HG02938 (cell line): Measurements from ENCODE around the gene SATB1.

Source experiments
- ATAC-seq: cut with Tn5 transposase; IDR thresholded peaks from one replicate; pipeline ENCODE4 v1.9.1; 2021; ENCODE audit warnings: mild to moderate bottlenecking, moderate library complexity; ENCODE audit not compliant: unreplicated experiment

SATB1 gene

GRCh38 chr3:18402239-18402799 lies 22.8 kb downstream of the SATB1 start:
- no peak for ATAC-seq

GRCh38 chr3:18401300-18401961 lies 23.7 kb downstream of the SATB1 start:
- no peak for ATAC-seq

- no peak for ATAC-seq
Observed at GRCh38 chr3:18398448-18398847, 26.7 kb downstream of the SATB1 start.

GRCh38 chr3:18396428-18396827 lies 28.7 kb downstream of the SATB1 start:
- no peak for ATAC-seq

GRCh38 chr3:18394384-18394995 lies 30.6 kb downstream of the SATB1 start:
- ATAC-seq = no peak

- no peak for ATAC-seq
Observed at GRCh38 chr3:18393906-18394305, 31.2 kb downstream of the SATB1 start.

- no peak for ATAC-seq
Observed at GRCh38 chr3:18390024-18390660, 35.0 kb downstream of the SATB1 start.

- ATAC-seq = no peak
Observed at GRCh38 chr3:18389108-18389733, 35.9 kb downstream of the SATB1 start.

GRCh38 chr3:18386274-18386890 lies 38.8 kb downstream of the SATB1 start:
- no peak for ATAC-seq

- ATAC-seq = no peak
Observed at GRCh38 chr3:18385706-18386105, 39.4 kb downstream of the SATB1 start.

- no peak for ATAC-seq
Observed at GRCh38 chr3:18382760-18383369, 42.3 kb downstream of the SATB1 start.

- no peak for ATAC-seq
Observed at GRCh38 chr3:18379647-18380046, 45.5 kb downstream of the SATB1 start.

GRCh38 chr3:18378218-18378617 lies 46.9 kb downstream of the SATB1 start:
- no peak for ATAC-seq

GRCh38 chr3:18376682-18377081 lies 48.5 kb downstream of the SATB1 start:
- ATAC-seq = no peak

GRCh38 chr3:18372786-18373405 lies 52.2 kb downstream of the SATB1 start:
- no peak for ATAC-seq

GRCh38 chr3:18370672-18371071 lies 54.5 kb downstream of the SATB1 start:
- ATAC-seq = no peak

- ATAC-seq = no peak
Observed at GRCh38 chr3:18369551-18370185, 55.5 kb downstream of the SATB1 start.

GRCh38 chr3:18366258-18366657 lies 58.9 kb downstream of the SATB1 start:
- no peak for ATAC-seq

GRCh38 chr3:18363338-18363737 lies 61.8 kb downstream of the SATB1 start:
- ATAC-seq = no peak

- ATAC-seq = no peak
Observed at GRCh38 chr3:18357747-18358146, 67.4 kb downstream of the SATB1 start.
